ENCODE results near the gene EFNB3.

DNA sequence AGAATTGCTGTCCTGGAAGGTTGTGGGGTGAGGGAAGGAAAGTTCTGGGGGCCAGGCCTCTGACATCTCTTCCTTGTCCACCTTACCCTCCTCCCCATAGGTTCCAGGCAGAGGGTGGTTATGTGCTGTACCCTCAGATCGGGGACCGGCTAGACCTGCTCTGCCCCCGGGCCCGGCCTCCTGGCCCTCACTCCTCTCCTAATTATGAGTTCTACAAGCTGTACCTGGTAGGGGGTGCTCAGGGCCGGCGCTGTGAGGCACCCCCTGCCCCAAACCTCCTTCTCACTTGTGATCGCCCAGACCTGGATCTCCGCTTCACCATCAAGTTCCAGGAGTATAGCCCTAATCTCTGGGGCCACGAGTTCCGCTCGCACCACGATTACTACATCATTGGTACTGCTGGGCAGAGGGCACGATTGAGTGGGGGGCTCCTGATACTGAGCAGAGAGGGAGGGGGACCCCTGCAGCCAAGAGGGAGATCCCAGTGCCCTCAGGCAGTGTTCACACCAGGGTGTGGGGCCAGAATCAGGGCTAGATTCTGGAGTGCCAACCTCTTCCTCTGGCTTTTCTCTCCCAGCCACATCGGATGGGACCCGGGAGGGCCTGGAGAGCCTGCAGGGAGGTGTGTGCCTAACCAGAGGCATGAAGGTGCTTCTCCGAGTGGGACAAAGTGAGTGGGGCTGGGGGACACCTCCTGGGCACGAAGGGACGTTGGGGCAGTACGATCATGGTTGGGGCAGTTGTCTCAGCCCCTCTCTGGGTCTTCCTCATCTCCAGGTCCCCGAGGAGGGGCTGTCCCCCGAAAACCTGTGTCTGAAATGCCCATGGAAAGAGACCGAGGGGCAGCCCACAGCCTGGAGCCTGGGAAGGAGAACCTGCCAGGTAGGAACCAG lies 3.1 kb downstream of the EFNB3 start:
- TF ChIP-seq, protein P1, sequence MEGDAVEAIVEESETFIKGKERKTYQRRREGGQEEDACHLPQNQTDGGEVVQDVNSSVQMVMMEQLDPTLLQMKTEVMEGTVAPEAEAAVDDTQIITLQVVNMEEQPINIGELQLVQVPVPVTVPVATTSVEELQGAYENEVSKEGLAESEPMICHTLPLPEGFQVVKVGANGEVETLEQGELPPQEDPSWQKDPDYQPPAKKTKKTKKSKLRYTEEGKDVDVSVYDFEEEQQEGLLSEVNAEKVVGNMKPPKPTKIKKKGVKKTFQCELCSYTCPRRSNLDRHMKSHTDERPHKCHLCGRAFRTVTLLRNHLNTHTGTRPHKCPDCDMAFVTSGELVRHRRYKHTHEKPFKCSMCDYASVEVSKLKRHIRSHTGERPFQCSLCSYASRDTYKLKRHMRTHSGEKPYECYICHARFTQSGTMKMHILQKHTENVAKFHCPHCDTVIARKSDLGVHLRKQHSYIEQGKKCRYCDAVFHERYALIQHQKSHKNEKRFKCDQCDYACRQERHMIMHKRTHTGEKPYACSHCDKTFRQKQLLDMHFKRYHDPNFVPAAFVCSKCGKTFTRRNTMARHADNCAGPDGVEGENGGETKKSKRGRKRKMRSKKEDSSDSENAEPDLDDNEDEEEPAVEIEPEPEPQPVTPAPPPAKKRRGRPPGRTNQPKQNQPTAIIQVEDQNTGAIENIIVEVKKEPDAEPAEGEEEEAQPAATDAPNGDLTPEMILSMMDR (tag by site-specific recombination; IDR thresholded peaks at IDR 0.05), result no peak
- TF ChIP-seq, protein P2, sequence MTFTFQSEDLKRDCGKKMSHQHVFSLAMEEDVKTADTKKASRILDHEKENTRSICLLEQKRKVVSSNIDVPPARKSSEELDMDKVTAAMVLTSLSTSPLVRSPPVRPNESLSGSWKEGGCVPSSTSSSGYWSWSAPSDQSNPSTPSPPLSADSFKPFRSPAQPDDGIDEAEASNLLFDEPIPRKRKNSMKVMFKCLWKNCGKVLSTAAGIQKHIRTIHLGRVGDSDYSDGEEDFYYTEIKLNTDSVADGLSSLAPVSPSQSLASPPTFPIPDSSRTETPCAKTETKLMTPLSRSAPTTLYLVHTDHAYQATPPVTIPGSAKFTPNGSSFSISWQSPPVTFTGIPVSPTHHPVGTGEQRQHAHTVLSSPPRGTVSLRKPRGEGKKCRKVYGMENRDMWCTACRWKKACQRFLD (tag by site-specific recombination; IDR thresholded peaks at IDR 0.05), result no peak
- TF ChIP-seq ZNF211 (tag by site-specific recombination; IDR thresholded peaks at IDR 0.05; ENCODE audit: low read depth) (no peak), ZNF302 (tag by site-specific recombination; IDR thresholded peaks at IDR 0.05; ENCODE audit: low read depth) (no peak), ZNF214 (tag by site-specific recombination; IDR thresholded peaks at IDR 0.05; ENCODE audit: borderline replicate concordance) (no peak)

All from HEK293 (cell line).